ENCODE results near the gene SLC13A3.

The SLC13A3 gene

GRCh38 chr20:46519471-46520068 lies 131.7 kb downstream of the SLC13A3 start:
- DNase-seq = no peak

- peak; percentile 57 for DNase-seq
These were observed 138.1 kb downstream of the SLC13A3 start, which contains the start of gene ZNF334 for GRCh38 chr20:46512943-46513844. ZNF334 (minus strand) TSS chr20:46513559; CDS start chr20:46512102, 1,457 bp downstream.

- DNase-seq = no peak
These were observed 141.7 kb downstream of the SLC13A3 start for GRCh38 chr20:46509523-46509922.

Data from NCI-H1436 (cell line).